ENCODE measurements around the gene PHF5A.

PHF5A gene, protein sequence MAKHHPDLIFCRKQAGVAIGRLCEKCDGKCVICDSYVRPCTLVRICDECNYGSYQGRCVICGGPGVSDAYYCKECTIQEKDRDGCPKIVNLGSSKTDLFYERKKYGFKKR

DNA sequence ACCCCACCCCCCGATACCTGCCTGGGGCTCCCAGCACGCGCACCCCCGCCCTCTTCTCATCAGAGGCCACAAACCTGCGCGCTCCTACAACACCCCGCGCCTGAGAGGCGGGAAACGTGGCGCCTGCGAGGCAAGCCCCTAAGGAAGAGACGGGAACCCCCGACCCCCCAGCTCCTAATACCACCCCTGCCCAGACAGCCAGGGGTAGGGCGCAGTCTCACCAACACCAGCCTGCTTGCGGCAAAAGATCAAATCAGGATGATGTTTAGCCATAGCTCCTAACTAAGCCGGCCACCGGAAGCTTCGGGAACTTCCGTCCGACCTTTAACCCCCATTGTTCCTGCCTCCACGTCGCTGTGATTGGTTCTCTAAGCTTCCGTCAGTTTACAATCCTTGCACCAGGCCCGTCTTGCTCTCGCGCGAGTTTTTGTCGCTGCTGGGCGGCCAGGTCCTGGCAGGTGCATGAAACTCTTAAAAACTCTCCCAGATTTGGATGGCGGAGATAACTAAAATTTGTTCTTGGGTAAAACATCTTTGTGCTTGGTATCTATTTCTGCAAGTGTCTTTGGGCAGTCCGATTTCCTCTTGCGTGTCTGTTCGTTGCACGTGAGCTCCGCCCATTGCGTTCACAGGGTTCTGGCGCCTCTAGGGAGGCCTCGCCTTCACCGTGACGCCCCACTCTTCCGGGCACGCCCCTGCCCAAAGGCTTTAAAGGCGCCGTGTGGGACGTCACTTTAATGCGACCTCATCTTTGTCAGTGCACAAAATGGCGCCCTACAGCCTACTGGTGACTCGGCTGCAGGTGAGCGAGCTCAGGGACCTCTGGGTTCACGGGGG lies at the start of gene PHF5A, which contains the start of gene ACO2:
PHF5A (minus strand) TSS at position 312 of the 837 bp plus-strand sequence; CDS start at position 273, 39 bp downstream.
ACO2 (plus strand) TSS at position 737 of the 837 bp plus-strand sequence; CDS start at position 767, 30 bp downstream.
- peak; percentile 97 for DNase-seq (ENCODE audit: low read depth)

DNA sequence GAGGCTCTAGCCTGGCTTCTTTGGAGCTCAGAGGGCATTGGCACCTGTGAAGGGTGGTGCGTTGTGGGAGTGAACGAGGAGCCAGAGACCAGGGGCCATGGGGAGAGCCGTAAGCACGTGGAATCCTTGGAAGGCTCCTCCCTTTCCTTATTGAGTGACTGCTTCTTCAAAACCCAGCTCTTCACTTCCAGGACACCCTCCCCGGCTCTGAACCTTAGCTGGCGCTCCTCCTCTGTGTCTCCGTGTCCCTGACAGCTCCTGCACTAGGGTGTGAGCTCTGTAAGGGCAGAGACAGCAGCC lies 49.5 kb upstream of the PHF5A start:
- DNase-seq (ENCODE audit: low read depth) = no peak

DNA sequence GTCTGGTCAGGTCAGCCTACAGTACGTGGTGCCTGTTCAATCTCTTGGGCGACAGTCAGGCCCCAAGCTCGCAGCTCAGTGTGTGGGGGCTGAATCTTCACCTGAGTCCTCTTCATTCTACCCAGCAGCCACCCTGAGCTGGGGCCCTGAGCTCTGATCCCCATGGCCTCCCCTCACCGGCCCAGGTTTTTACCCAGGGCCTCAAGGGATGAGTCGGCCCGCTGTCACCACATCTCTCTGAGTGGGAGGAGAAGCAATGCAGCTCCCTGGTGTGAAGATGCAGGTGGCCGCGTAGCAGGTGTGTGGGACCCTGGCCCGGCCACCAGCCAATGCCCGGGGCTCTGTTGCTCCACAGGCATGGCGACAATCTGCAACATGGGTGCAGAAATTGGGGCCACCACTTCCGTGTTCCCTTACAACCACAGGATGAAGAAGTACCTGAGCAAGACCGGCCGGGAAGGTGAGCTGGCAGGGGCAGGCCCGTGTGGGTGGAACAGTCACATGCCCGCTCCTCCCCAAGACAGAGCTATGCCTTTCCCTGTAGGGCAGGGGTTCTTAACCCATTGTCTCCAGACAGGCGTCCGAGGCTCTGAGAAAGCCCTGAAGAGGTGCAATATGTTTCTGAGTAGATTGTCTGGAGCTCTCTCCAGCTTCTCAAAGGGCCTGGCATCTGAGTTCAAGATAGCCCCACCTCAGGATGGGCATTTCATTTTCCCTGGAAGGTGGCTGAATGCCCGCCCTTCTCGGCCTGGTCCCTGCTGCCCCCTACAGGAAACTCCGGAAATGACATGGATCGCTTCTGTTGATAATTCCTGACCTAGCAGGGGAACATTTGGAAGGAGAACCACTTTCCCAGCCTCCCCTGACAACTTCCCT lies 48.9 kb upstream of the PHF5A start:
- peak; percentile 12 for DNase-seq (ENCODE audit: low read depth)

GRCh38 chr22:41516462-41516861 lies 48.0 kb upstream of the PHF5A start:
- no peak for DNase-seq (ENCODE audit: low read depth)

GRCh38 chr22:41513391-41513790 lies 44.9 kb upstream of the PHF5A start:
- DNase-seq (ENCODE audit: low read depth) = no peak

GRCh38 chr22:41512421-41513194 lies 44.1 kb upstream of the PHF5A start:
- DNase-seq (ENCODE audit: low read depth) = no peak

GRCh38 chr22:41511521-41511968 lies 43.1 kb upstream of the PHF5A start:
- DNase-seq (ENCODE audit: low read depth) = no peak

DNA sequence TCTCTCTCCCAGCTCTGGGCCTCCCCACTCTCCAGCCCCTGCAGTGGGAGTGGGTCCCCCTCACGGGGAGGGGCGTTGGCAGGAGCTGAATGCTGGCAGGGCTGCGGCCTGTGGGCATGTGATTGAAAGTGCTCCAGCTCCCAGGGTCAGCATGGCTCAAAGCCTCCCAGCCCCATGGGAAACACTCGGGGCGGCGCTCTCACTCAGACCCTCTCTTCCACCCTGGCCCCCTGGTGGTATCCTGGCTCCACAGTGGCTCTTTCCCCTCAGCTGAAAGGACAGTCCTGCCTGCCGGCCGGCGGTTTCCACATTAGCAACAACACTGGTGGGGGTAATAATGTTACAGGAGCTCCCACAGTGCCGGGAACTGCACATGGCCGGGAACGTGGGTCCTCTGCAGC lies 40.3 kb upstream of the PHF5A start:
- DNase-seq (ENCODE audit: low read depth) = no peak

DNA sequence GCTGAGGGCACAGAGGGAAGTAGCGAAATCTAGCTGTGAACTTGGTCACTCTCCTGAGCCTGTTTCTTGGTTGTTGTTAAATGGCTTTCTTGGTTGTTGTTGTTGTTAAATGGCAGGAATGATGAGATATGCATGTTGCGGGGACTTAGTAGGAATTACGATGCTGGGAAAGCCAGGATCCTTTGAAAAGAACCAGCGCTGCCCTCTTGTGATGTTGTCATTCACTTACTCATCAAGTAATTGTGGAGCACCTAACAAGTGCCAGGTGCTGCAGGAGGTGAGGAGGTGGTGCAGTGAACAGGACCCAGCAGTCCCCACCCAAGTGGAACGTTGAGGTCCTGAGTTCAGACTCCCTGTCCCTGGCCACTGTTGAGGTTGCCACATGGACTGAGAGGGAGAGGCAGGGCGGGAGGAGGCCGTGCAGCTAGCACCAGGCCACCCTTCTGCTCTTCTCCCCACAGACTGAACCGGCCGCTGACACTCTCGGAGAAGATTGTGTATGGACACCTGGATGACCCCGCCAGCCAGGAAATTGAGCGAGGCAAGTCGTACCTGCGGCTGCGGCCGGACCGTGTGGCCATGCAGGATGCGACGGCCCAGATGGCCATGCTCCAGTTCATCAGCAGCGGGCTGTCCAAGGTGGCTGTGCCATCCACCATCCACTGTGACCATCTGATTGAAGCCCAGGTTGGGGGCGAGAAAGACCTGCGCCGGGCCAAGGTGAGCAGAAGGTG lies 39.0 kb upstream of the PHF5A start:
- DNase-seq (ENCODE audit: low read depth) = no peak

DNA sequence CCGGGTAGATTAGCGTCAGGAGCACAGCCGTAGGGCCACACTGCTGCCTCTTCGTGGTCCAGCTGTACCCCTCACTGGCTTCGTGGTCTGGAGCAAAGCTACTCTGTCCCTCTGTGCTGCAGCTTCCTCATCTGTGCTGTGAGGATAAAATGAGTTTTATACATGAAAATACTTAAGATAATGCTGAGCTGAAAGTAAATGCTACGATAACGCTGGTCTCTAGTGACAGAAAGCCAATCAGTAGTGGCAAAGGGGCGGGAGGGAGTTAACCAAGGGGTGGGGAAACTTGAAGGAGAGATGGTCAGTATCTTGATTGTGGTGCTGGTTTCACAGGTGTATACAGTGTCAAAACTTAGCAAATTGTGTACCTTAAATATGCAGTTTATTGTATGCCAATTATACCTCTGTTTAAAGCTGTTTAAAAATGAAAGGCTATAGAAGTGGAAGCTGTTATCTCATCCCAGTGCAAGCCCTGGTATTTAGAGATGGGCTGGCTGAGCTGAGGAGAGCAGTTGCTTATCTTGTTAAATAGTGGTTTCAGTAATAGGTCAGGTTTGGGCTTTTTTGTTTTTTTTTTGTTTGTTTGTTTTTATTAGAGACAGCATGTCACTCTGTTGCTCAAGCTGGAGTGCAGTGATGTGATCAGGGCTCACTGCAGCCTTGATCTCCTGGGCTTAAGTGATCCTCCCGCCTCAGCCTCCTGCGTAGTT lies 37.2 kb upstream of the PHF5A start:
- DNase-seq (ENCODE audit: low read depth) = no peak

- DNase-seq (ENCODE audit: low read depth) = no peak
These were observed 36.3 kb upstream of the PHF5A start for GRCh38 chr22:41504816-41505215.

GRCh38 chr22:41504397-41504796 lies 35.9 kb upstream of the PHF5A start:
- no peak for DNase-seq (ENCODE audit: low read depth)

- no peak for DNase-seq (ENCODE audit: low read depth)
These were observed 32.7 kb upstream of the PHF5A start for GRCh38 chr22:41501209-41501608.

GRCh38 chr22:41500303-41500702 lies 31.8 kb upstream of the PHF5A start:
- DNase-seq (ENCODE audit: low read depth) = no peak

GRCh38 chr22:41499624-41500280 lies 31.3 kb upstream of the PHF5A start:
- no peak for DNase-seq (ENCODE audit: low read depth)

- DNase-seq (ENCODE audit: low read depth) = no peak
These were observed 29.9 kb upstream of the PHF5A start for GRCh38 chr22:41498303-41498835.

DNA sequence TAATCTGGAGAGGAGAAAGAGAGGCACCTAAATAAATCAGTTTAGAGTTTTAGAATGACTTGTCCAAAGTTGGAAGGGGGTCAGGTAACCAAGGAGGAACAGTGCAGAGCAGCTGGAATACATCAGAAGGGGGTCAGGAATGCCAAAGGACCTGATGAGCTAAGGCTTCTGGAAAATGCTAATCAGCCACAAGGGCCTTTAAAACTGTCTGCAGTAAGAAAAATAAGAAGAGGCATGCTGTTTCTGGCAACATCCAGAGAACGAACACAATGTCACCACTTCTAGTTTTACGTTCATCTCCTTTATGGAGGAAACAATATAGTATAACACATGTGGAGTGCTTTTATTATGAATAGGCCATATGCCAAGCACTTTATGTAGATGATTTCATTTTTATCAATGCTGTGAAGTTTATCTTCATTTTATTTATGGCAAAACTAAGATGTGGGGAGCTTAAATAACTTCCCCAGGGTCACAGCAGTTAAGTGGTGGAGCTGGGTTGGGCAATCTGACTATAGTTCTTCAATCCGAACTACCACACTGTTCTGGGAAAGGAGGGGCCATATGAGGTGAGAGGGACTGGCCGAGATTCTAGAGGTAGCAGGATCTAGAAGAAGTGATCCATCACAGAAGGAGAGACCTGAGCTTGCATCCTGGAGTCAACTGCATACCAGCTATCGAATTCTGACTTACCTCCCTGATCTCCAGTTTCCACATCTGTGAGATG lies 23.0 kb upstream of the PHF5A start:
- DNase-seq (ENCODE audit: low read depth) = no peak

GRCh38 chr22:41488596-41489385 lies 20.3 kb upstream of the PHF5A start:
- DNase-seq (ENCODE audit: low read depth) = no peak

All from activated T-cell treated with anti-CD3 and anti-CD28 coated beads for 1 hour (primary cell).